ENCODE data around the gene SRGAP1.

The SRGAP1 gene

GRCh38 chr12:64142784-64143183 is 298.3 kb downstream of the SRGAP1 start:
- FAIRE-seq (no peak), DNase-seq (ENCODE audit: insufficient read length, low spot score) (no peak)
- TF ChIP-seq CTCF (IDR thresholded peaks at IDR 0.05; ENCODE audit: insufficient read depth, missing control alignments), result no peak

GRCh38 chr12:64145226-64145625 is 300.7 kb downstream of the SRGAP1 start:
- no peak for TF ChIP-seq CTCF (IDR thresholded peaks at IDR 0.05; ENCODE audit: insufficient read depth, missing control alignments)
- no peak for DNase-seq (ENCODE audit: insufficient read length, low spot score)
- FAIRE-seq, result no peak

- no peak for FAIRE-seq
- TF ChIP-seq CTCF (IDR thresholded peaks at IDR 0.05; ENCODE audit: insufficient read depth, missing control alignments), result no peak
- DNase-seq (ENCODE audit: insufficient read length, low spot score), result no peak
These were observed 302.6 kb downstream of the SRGAP1 start for GRCh38 chr12:64147011-64147631.

GRCh38 chr12:64147875-64148274 is 303.4 kb downstream of the SRGAP1 start:
- FAIRE-seq, result no peak
- no peak for TF ChIP-seq CTCF (IDR thresholded peaks at IDR 0.05; ENCODE audit: insufficient read depth, missing control alignments)
- DNase-seq (ENCODE audit: insufficient read length, low spot score), result no peak

- TF ChIP-seq CTCF (IDR thresholded peaks at IDR 0.05; ENCODE audit: insufficient read depth, missing control alignments), result no peak
- no peak for DNase-seq (ENCODE audit: insufficient read length, low spot score)
These were observed 310.2 kb downstream of the SRGAP1 start for GRCh38 chr12:64154677-64155076.

GRCh38 chr12:64157110-64157509 is 312.6 kb downstream of the SRGAP1 start:
- TF ChIP-seq CTCF (IDR thresholded peaks at IDR 0.05; ENCODE audit: insufficient read depth, missing control alignments), result no peak
- DNase-seq (ENCODE audit: insufficient read length, low spot score), result no peak
- no peak for FAIRE-seq

More at GRCh38 chr12:64154677-64155076, 310.2 kb downstream of the SRGAP1 start:
- FAIRE-seq, result no peak

GRCh38 chr12:64160021-64160710 is 315.7 kb downstream of the SRGAP1 start:
- FAIRE-seq, result no peak
- no peak for DNase-seq (ENCODE audit: insufficient read length, low spot score)
- TF ChIP-seq CTCF (IDR thresholded peaks at IDR 0.05; ENCODE audit: insufficient read depth, missing control alignments), result no peak

Measured in D721Med (cell line).